Smooth muscle cell (in vitro differentiated cells): ENCODE results near the gene ADARB2. TPM values are rescaled to one million over a fixed set of nuclear protein-coding genes. Genes with fewer than 3 reads are reported as not detected.

Source experiments
- DNase-seq: peaks from one replicate; lab custom pipeline; 2025; ENCODE audit not compliant: unreplicated experiment; lab: John Stamatoyannopoulos, UW
- H2AFZ ChIP-seq: fragments of 200-600 bp; sonication (generic); 2 replicates; pipeline ENCODE4 v1.6.0; 2016; ENCODE audit warnings: antibody characterized with exemption, low read depth, mild to moderate bottlenecking
- H3F3A ChIP-seq: fragments of 200-600 bp; sonication (generic); 2 replicates; pipeline ENCODE4 v1.6.0; 2017; ENCODE audit warnings: antibody characterized with exemption, low read depth
- H3K27ac ChIP-seq: fragments of 200-600 bp; sonication (generic); 2 replicates; pipeline ENCODE4 v1.5.1; 2016; ENCODE audit warnings: low read depth, mild to moderate bottlenecking
- H3K27me3 ChIP-seq: fragments of 200-600 bp; sonication (generic); 2 replicates; pipeline ENCODE4 v1.6.1; 2016; ENCODE audit warnings: low read depth, mild to moderate bottlenecking
- H3K36me3 ChIP-seq: fragments of 200-600 bp; sonication (generic); 2 replicates; pipeline ENCODE4 v1.5.1; 2016; ENCODE audit warnings: low read depth
- H3K4me1 ChIP-seq: fragments of 200-600 bp; sonication (generic); 2 replicates; pipeline ENCODE4 v1.5.1; 2016; ENCODE audit warnings: low read depth
- H3K4me2 ChIP-seq: fragments of 200-600 bp; sonication (generic); 2 replicates; pipeline ENCODE4 v1.6.0; 2016; ENCODE audit warnings: mild to moderate bottlenecking
- H3K4me3 ChIP-seq: fragments of 200-600 bp; sonication (generic); 2 replicates; pipeline ENCODE4 v1.5.1; 2016; ENCODE audit warnings: mild to moderate bottlenecking
- H3K79me2 ChIP-seq: fragments of 200-600 bp; sonication (generic); 2 replicates; pipeline ENCODE4 v1.6.0; 2016; ENCODE audit warnings: low read depth, mild to moderate bottlenecking
- H3K9ac ChIP-seq: fragments of 200-600 bp; sonication (generic); 2 replicates; pipeline ENCODE4 v1.6.0; 2016; ENCODE audit warnings: low read depth
- H3K9me3 ChIP-seq: fragments of 200-600 bp; sonication (generic); replicated peaks from 2 replicates; pipeline ENCODE4 v1.5.1; 2016; ENCODE audit warnings: low read depth
- H4K20me1 ChIP-seq: fragments of 200-600 bp; sonication (generic); 2 replicates; pipeline ENCODE4 v1.6.0; 2016; ENCODE audit warnings: low read depth
- WGBS: methylation state at CpG from one replicate; pipeline ENCODE4 v1.1.7; 2016; ENCODE audit warnings: low lambda C conversion rate; 5-methylcytosine and 5-hydroxymethylcytosine counted together
- polyA plus RNA-seq: library from polyadenylated mRNA; unstranded; fragments of >200 nt; fragmentation: Nextera tagmentation; extraction: Ambion mirVana; gene quantifications from 2 replicates; pipeline ENCODE4 v1.2.1, GENCODE V29; 2016
- total RNA-seq: library from RNA; depleted of rRNA; stranded (reverse); fragments of >200 nt; gene quantifications from 2 replicates; pipeline ENCODE4 v1.2.3, GENCODE V29; 2014
- TF ChIP-seq, protein P1 (sequence below): fragments of 200-600 bp; sonication (generic); IDR thresholded peaks from 2 replicates; pipeline ENCODE4 v1.5.1; 2017; ENCODE audit warnings: borderline replicate concordance, mild to moderate bottlenecking, antibody characterized with exemption; ENCODE audit not compliant: insufficient read depth, poor library complexity, severe bottlenecking

ADARB2 gene
- total and polyA plus RNA-seq, 2 experiments from 2014 or later: 0.13 to 0.39 TPM

- TF ChIP-seq, protein P1, sequence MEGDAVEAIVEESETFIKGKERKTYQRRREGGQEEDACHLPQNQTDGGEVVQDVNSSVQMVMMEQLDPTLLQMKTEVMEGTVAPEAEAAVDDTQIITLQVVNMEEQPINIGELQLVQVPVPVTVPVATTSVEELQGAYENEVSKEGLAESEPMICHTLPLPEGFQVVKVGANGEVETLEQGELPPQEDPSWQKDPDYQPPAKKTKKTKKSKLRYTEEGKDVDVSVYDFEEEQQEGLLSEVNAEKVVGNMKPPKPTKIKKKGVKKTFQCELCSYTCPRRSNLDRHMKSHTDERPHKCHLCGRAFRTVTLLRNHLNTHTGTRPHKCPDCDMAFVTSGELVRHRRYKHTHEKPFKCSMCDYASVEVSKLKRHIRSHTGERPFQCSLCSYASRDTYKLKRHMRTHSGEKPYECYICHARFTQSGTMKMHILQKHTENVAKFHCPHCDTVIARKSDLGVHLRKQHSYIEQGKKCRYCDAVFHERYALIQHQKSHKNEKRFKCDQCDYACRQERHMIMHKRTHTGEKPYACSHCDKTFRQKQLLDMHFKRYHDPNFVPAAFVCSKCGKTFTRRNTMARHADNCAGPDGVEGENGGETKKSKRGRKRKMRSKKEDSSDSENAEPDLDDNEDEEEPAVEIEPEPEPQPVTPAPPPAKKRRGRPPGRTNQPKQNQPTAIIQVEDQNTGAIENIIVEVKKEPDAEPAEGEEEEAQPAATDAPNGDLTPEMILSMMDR: no peak
- H3F3A ChIP-seq: no peaks in the 10 kb centered on the region
- no peak overlapping the region for H3K9ac ChIP-seq
- H3K4me2 ChIP-seq: no peak overlapping the region
- H3K27me3 ChIP-seq: peaks cover 12% of the 10 kb centered on the region
- no peak overlapping the region for H2AFZ ChIP-seq
- H3K9me3 ChIP-seq: no peaks in the 10 kb centered on the region
- 89% methylated on average over 9 of the region's 9 CpGs for WGBS
- DNase-seq: no peak
- no peaks in the 10 kb centered on the region for H4K20me1 ChIP-seq
- H3K4me1 ChIP-seq: peaks cover 15% of the 10 kb centered on the region
- no peak overlapping the region for H3K27ac ChIP-seq
- H3K4me3 ChIP-seq: no peak overlapping the region
- no peaks in the 10 kb centered on the region for H3K79me2 ChIP-seq
- H3K36me3 ChIP-seq: no peaks in the 10 kb centered on the region
Measured at GRCh38 chr10:1613511-1613910, 123.8 kb downstream of the ADARB2 start.

DNA sequence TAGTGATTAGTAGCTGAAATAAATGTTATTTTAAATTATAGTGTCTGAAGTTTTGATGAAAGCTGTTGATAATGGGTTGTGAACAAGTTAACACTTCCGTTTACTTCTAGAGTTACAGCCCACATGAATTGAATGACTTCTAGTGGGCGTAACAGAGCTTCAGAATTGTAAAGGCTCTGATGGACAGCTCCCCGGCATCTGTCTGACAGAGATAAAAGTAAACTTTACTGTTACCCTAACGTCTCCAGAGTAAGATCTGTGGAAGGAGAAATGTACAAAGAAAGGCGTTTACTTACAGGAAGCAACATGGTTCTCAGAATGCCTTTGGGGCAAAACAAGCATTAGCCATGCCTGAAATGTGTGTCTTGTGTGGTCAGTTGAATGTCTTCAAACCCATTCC is 124.4 kb downstream of the ADARB2 start:
- Histone ChIP-seq H3K79me2 (no peaks in the 10 kb centered on the region), H3K4me3 (no peak overlapping the region), H3K4me2 (no peak overlapping the region), H3K9me3 (no peaks in the 10 kb centered on the region), H3K36me3 (no peaks in the 10 kb centered on the region), H2AFZ (no peak overlapping the region), H4K20me1 (no peaks in the 10 kb centered on the region), H3F3A (no peaks in the 10 kb centered on the region), H3K9ac (no peak overlapping the region), H3K4me1 (peaks cover 19% of the 10 kb centered on the region), H3K27me3 (peaks cover 18% of the 10 kb centered on the region), H3K27ac (no peak overlapping the region)
- no peak for DNase-seq
- TF ChIP-seq, protein P1: no peak
- WGBS: 43% methylated on average over 5 of the region's 5 CpGs

GRCh38 chr10:1611936-1612550 is 125.3 kb downstream of the ADARB2 start:
- H3K27me3 ChIP-seq: peaks cover 27% of the 10 kb centered on the region
- no peak overlapping the region for H3K9ac ChIP-seq
- peaks cover 19% of the 10 kb centered on the region for H3K4me1 ChIP-seq
- H3K79me2 ChIP-seq: no peaks in the 10 kb centered on the region
- no peaks in the 10 kb centered on the region for H4K20me1 ChIP-seq
- H2AFZ ChIP-seq: no peak overlapping the region
- H3K9me3 ChIP-seq: no peaks in the 10 kb centered on the region
- H3K4me2 ChIP-seq: no peak overlapping the region
- no peak overlapping the region for H3K4me3 ChIP-seq
- H3K36me3 ChIP-seq: no peaks in the 10 kb centered on the region
- TF ChIP-seq, protein P1: no peak
- WGBS: 87% methylated on average over 21 of the region's 21 CpGs
- no peak for DNase-seq
- no peak overlapping the region for H3K27ac ChIP-seq
- no peaks in the 10 kb centered on the region for H3F3A ChIP-seq
